Right lung (tissue), 10 donors: ENCODE data around the gene BTNL3. TPM values are rescaled to one million over a fixed set of nuclear protein-coding genes. Genes with fewer than 3 reads are reported as not detected.
"Not testable (repeated sequence)": the region's sequence is repeated elsewhere in the genome, so short reads cannot be mapped to it uniquely, and the experiment has no call there.

Experiments
- DNase-seq, 2 donors: peaks; one replicate each; pipeline ENCODE4 v3.0.0-alpha.2; 2013
- long read RNA-seq, 8 donors: transcript quantifications; one replicate each; lab custom pipeline, GENCODE V29; 2026
- polyA plus RNA-seq, 5 donors: library from polyadenylated mRNA; unstranded; fragments of 120-200 nt; gene quantifications; one replicate each; pipeline versions ENCODE4 v1.2.1 to v1.2.3, GENCODE V29; 2013; ENCODE audit warnings: inconsistent platforms in 1 of 5, low replicate concordance in 1 of 5; ENCODE audit not compliant: insufficient read length in 5 of 5, insufficient read depth in 1 of 5

Gene BTNL3, protein sequence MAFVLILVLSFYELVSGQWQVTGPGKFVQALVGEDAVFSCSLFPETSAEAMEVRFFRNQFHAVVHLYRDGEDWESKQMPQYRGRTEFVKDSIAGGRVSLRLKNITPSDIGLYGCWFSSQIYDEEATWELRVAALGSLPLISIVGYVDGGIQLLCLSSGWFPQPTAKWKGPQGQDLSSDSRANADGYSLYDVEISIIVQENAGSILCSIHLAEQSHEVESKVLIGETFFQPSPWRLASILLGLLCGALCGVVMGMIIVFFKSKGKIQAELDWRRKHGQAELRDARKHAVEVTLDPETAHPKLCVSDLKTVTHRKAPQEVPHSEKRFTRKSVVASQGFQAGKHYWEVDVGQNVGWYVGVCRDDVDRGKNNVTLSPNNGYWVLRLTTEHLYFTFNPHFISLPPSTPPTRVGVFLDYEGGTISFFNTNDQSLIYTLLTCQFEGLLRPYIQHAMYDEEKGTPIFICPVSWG
- under 1 TPM in 2 of 5 donors, not detected in 3; 0.10 to 0.29 TPM for polyA plus RNA-seq
- long read RNA-seq, donor 1, result 0 reads
- long read RNA-seq, donor 2, result 0 reads
- long read RNA-seq, donor 3, result 0 reads
- long read RNA-seq, donor 4, result 0 reads
- long read RNA-seq, donor 5, result 0 reads
- long read RNA-seq, donor 6, result 0 reads
- long read RNA-seq, donor 7, result 0 reads
- long read RNA-seq, donor 8, result 0 reads

DNA sequence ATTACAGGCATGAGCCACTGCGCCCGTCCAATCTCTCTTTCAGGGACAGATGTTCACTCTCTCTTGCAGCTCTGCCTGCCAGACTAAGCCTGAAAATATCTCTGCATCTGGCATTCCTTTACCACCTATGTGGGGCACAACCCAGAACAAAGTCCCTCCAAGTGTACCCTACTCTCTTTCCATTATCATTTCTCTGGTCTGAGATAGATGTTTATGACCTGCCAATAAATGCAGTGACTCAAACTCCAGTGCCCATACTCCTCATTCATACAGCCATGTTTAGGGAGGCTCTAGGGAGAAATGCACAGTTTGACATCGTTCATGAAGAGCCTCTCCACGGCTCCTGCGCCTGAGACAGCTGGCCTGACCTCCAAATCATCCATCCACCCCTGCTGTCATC is at the start of gene BTNL3:
BTNL3 (plus strand) TSS at position 255 of the 400 bp plus-strand sequence. CDS start 183 bp downstream, outside the sequence.
- DNase-seq, result no peak

DNA sequence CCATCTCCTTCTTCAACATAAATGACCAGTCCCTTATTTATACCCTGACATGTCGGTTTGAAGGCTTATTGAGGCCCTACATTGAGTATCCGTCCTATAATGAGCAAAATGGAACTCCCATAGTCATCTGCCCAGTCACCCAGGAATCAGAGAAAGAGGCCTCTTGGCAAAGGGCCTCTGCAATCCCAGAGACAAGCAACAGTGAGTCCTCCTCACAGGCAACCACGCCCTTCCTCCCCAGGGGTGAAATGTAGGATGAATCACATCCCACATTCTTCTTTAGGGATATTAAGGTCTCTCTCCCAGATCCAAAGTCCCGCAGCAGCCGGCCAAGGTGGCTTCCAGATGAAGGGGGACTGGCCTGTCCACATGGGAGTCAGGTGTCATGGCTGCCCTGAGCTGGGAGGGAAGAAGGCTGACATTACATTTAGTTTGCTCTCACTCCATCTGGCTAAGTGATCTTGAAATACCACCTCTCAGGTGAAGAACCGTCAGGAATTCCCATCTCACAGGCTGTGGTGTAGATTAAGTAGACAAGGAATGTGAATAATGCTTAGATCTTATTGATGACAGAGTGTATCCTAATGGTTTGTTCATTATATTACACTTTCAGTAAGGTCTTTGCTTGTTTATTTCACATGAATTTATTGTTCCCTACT is 38.2 kb upstream of the BTNL3 start:
- DNase-seq, result no peak

DNA sequence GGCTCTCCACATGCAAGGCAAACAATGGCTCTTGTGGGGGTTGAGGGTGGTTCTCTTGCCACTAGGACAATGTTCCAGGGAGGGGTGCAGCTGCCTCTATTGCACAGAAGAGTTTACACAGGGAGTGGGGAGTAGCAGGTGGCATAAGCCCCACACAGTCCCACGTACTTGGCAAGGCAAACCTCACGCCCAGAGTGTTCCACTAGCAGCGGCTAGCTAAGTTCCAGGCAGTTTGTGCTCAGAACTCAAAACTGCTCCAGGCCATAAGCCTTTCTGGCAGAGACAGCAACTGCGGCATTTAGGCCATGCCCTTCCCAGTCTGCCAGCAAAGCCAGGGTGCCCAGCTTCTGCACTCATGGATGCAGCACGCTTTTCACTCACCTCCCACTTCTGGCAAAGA is 29.0 kb upstream of the BTNL3 start:
- no peak for DNase-seq

DNA sequence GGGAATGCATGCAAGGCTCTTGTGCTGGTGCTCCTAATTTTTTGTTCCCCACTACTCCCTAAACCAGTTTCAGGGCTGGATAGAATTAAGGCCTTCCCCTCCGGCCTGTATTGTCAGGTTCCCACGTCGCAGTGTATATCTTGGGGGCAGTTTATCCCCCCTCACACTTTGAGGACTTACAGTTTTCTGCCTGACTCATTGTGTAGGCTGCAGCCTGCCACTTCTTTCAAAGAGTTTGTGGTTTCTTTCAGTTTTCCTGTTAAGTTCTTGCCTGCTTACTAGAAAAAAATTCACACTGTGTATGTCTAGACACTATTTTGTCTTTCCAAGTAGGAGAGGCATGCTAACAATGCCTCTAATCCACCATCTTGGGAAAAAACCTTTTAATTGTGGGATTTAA is 28.4 kb upstream of the BTNL3 start:
- DNase-seq, result no peak

DNA sequence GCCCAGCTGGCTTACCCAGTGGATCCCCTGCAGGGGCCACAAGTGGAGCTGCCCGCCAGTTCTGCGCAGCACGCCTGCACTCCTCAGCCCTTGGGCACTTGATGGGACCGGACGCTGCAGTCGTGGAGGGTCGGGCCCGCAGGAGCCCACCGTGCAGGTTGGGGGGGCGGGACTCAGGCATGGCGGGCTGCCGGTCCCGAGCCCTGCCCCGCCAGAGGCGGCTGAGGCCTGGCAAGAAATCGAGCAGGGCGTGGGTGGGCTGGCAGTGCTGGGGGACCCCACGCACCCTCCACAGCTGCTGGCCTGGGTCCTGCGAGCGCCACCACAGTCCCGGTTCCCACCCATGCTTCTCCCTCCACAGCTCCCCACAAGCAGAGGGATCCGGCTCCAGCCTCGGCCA is 19.2 kb upstream of the BTNL3 start:
- DNase-seq, result no peak

DNA sequence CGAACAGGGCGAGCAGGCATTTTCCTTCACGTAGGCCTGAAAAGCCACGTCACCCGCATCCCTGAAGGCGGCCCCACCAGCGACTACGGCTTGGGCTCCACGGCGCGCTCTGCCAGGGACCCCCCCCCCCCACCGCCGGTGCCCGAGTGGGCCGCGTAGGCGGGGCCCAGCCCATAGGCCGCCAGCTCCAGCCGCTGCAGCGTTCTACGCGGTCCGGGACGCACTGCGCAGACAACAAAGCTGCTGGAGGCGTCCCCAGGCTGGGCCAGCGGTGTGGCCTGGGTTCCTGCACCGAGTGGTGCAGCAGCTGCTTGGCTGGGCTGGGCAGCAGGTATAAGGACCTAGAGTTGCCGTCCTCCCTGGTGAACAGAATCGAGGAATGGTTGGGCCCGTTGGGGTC is 18.3 kb upstream of the BTNL3 start:
- DNase-seq, result no peak

DNA sequence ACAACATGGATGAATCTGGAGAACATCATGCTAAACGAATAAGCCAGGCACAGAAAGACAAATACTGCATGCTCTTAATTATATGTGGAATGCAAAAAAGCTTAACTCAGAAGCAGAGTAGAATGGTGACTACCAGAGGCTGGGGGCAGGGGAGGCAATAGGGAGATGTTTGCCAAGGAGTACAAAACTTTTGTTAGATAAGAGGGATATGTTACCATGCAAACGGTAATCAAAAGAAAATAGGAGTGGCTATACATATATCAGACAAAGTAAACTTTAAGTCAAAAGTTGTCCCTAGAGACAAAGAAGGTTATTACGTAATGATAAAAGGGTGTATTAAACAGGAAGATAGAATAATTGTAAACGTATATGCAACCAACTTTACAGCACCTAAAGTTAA is 17.8 kb upstream of the BTNL3 start:
- no peak for DNase-seq

DNA sequence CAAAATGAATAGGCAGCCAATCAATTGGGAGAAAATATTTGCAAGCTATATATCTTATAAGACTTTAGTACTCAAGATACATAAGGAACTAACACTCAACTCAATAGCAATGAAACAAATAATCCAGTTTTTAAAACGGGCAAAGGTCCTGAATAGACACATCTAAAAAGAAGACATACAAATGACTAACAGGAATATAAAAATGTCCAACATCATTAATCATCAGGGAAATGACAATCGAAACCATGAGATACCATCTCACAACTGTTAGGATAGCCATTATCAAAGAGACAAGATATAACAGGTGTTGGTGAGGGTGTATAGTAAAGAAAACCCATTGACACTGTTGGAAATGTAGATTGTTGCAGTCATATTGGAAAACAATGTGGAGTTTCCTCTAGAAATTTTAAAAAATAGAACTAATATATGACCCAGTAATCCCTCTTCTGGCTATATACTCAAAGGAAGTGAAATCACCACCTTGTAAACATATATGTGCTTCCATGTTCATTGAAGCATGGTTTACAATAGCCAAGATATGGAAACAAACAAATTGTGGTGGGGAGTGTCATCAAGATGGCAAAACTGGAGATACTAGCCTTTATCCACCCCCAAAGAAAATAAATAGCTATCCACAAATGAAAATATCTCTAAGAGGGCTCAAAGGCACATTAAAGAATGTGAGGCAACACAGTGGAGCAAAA is 13.9 kb upstream of the BTNL3 start:
- DNase-seq, result no peak

DNA sequence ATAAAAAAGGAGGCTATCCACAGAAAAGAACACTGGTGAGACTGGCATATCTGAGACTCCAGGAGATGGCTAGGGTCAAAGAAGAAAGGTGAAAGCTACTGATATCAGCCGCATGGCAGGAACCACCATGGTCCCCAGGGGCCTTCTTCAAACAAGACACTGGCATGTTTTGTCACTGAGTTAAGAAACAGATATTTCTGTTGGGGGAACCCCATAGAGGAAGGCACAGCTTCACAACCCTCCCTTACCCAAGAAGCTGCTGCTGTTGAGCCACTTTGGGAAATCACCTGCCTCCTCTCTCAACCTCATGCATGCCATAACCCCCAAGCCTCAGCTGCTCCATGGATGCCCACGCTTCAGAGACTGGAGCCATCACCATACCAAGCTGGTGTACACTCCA is 13.3 kb upstream of the BTNL3 start:
- DNase-seq, result no peak

DNA sequence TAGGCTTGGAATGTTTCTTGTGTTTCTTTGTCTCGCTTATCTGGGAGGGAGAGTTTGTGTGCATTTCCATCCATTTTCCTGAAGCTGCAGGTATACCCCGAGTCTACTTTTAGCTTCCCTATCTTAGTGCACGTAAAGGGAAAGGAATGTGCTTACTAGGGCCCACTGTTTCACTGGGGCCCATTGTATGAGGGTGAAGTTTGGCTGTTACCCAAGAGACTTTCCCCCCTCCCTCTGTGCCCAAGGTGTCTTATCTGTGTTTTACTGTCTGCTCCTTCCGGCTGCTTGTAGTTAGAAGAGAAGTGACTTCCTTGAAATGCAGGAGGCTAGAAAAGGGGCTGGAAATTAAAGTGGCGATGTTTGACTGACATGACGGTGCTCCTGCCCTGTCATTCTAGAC is 12.1 kb upstream of the BTNL3 start:
- DNase-seq, result no peak

DNA sequence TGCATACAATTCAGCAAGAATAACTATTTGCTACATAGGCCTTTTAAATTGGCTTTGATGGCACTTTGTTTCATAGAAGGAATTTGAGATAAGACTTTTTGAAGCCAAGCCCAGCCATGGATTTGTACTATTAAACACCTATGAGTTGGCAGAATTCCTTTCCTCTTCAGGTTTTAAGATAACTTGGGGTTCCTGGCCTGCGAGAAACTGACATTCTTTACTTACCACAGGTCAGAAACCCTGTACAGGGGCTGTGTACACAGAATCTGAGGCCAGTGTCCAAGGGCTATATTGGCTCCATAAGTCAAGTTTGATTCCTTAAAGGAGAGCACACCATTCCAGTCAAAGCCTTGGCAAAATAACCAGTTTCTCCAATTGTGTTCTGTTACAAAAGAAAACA is 10.8 kb upstream of the BTNL3 start:
- no peak for DNase-seq

DNA sequence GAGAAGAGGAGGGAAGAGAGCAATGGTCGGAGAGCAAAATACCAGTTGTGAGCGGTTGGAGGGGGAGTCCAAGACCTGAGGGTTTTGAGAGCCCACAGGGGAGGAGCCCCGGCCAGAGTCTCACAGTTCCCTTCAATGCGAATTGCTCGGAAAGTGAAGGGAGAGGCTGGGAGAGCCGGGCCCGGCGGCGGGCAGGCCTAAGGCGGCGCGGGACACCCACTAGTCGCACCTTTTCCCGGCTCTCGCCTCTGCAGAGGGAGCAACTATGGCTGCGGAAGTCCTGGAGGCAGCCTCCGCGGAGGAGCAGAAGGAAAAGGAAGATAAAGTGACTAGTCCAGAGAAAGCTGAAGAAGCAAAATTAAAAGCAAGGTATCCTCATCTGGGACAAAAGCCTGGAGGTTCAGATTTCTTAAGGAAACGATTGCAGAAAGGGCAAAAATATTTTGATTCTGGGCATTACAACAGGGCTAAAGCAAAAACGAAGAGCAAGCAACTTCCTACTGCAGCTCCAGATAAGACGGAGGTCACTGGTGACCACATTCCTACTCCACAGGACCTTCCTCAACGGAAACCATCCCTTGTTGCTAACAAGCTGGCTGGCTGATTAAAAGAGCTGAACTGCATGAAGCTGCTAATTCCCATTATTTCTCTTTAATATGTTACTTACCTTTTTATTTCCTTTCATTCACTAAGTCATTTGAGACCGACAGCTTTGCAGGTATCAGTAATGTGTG is 6.5 kb upstream of the BTNL3 start:
- DNase-seq, result no peak

DNA sequence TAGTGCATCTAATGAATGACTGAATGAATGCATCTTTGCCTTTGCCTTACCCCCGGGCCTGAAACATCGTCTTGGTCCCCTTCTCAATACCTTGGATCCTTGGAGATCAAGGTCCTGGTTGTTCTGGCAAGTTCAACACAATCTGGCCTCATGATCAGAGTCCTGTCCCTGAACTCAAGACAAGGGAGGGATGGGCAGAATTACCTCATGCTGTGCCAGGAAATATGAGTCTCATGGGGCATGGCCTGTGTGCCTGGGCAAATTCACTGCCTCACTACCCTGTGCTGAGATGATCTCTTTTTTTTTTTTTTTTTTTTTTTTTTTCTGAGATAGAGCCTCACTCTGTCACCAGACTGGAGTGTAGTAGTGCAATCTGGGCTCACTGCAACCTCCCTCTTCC is 630 bp upstream of the BTNL3 start:
- DNase-seq, result no peak

DNA sequence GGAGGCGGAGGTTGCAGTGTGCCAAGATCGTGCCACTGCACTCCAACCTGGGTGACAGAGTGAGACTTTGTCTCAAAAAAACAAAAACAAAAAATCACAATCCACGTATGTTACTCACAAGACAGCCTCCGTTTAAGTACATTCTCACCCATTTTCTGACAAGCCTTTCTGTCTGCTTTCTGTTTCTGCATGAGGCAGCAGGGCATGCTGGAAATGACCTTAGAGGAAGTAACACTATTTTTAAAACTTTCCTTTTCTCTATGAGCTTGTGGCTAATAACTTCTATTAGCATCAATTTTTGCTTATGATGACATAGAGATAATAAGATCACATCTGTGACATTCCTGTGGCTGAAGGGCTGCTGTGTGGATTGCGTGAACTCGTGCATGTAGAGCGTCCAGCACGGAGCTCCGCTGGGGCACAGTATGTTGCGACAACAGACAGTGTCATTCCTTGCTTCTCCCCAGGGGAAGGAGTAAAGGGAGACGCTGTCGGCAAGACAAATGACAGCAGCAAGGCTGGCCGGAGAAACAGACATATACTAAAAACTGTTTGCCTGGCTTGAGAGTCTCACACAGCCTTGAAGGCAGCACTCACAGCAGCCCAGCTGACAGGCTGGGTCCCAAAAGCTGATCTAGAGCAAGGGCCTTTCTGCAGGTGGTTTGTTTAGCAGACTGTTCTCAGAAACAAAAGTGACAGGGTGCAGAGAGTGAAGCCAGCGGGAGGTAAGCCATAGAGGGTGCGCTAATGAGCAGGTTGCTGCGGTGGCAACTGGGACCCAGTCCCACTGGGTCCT is 1.6 kb downstream of the BTNL3 start:
- DNase-seq, result no peak

DNA sequence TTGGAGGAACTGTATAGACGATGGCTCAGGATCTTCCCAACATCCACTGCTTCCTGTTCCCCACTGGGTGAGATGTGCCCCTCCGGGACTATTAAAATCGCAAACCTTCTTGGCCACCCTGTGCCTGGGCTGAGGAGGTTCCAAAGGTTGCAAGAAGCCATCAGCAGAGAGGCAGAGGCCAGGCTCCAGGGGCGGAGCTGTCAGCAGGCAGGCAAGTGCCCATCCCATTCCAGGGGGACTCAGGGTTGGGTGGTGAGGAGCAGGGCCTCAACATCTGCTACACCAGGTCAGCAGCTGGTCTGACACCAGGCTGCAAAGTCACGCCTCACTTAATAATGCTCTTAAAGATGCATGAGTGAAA is 2.2 kb downstream of the BTNL3 start:
- DNase-seq, result no peak

DNA sequence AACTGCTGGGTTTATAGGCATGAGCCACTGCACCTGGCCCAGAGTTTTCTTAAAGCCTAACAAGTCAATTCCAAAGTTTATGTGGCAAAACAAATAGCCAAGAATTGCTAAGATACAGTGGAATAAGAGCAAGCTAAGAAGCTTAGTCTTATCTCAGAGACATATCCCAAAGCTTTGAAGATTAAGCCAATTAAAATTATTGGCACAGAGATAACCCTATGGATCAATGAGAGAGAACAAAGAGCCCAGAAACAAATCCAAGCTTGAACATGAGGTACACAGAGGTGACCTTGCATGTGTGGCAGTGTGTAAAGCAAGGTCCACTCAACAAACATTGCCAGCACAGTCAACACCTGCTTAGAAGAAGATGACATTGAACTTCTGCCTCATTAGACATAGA is 13.3 kb downstream of the BTNL3 start:
- no peak for DNase-seq

DNA sequence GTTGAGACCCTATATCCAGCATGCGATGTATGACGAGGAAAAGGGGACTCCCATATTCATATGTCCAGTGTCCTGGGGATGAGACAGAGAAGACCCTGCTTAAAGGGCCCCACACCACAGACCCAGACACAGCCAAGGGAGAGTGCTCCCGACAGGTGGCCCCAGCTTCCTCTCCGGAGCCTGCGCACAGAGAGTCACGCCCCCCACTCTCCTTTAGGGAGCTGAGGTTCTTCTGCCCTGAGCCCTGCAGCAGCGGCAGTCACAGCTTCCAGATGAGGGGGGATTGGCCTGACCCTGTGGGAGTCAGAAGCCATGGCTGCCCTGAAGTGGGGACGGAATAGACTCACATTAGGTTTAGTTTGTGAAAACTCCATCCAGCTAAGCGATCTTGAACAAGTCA is 17.1 kb downstream of the BTNL3 start:
- DNase-seq, result no peak

DNA sequence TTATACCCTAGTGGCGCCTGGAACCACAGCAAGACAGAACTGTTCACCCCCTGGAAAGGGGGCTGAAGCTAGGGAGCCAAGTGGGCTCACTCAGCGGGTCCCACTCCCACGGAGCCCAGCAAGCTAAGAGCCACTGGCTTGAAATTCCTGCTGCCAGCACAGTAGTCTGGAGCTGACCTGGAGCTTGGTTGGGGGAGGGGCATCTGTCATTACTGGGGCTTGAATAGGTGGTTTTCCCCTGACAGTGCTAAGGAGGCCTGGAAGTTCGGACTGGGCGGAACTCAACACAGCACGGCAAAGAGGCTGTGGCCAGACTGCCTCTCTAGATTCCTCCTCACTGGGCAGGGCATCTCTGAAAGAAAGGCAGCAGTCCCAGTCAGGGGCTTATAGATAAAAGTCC is 19.5 kb downstream of the BTNL3 start:
- DNase-seq, result no peak

DNA sequence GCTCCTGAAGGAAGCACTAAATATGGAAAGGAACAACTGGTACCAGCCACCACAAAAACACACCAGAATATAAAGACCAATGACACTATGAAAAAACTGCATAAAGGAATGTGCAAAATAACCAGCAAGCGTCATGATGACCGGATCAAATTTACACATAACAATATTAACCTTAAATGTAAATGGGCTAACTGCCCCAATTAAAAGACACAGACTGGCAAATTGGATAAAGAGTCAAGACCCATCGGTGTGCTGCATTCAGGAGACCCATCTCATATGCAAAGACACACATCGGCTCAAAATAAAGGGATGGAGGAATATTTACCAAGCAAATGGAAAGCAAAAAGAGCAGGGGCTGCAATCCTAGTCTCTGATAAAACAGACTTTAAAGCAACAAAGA is 21.4 kb downstream of the BTNL3 start:
- DNase-seq, result not testable (repeated sequence)

DNA sequence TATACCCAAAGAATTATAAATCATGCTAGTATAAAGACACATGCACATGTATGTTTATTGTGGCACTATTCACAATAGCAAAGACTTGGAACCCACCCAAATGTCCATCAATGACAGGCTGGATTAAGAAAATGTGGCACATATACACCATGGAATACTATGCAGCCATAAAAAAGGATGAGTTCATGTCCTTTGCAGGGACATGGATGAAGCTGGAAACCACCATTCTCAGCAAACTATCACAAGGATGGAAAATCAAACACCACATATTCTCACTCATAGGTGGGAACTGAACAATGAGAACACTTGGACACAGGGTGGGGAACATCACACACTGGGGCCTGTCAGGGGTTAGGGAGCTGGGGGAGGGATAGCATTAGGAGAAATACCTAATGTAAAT is 26.0 kb downstream of the BTNL3 start:
- not testable (repeated sequence) for DNase-seq

DNA sequence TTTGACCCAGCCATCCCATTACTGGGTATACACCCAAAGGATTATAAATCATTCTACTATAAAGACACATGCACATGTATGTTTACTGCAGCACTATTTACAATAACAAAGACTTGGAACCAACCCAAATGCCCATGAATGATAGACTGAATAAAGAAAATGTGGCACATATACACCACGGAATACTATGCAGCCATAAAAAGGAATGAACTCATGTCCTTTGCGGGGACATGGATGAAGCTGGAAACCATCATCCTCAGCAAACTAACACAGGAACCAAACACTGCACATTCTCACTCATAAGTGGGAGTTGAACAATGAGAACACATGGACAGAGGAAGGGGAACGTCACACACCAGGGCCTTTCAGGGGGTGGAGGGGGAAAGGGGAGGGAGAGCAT is 28.8 kb downstream of the BTNL3 start:
- DNase-seq, result not testable (repeated sequence)
